A549 (cell line): ENCODE measurements around the gene DISC1.

Experiments
- CHD2 ChIP-seq: fragments of 150-350 bp; IDR thresholded peaks from 2 replicates; pipeline ENCODE4 v1.6.1; 2014; ENCODE audit warnings: low read length; ENCODE audit not compliant: partially characterized antibody
- E2F6 ChIP-seq: IDR thresholded peaks from 2 replicates; pipeline ENCODE4 v1.6.1; 2012; ENCODE audit warnings: low read depth, borderline replicate concordance
- EHMT2 ChIP-seq: fragments of 200-600 bp; sonication (generic); IDR thresholded peaks from 2 replicates; pipeline ENCODE4 v1.6.1; 2016; ENCODE audit warnings: antibody characterized with exemption, low read depth, mild to moderate bottlenecking, moderate library complexity
- HMGXB4 ChIP-seq: fragments of 250-450 bp; sonication (Bioruptor Pico); IDR thresholded peaks from 2 replicates; pipeline ENCODE4 v1.5.0; 2021; ENCODE audit warnings: mild to moderate bottlenecking, moderate library complexity, borderline replicate concordance
- JUNB ChIP-seq: fragments of >200 bp; sonication (Bioruptor Twin); formaldehyde crosslinking; IDR thresholded peaks from 2 replicates; pipeline ENCODE4 v1.6.1; 2016
- MAFK ChIP-seq: fragments of 450-650 bp; IDR thresholded peaks from 2 replicates; pipeline ENCODE4 v1.6.1; 2014; ENCODE audit not compliant: partially characterized antibody
- NFE2L2 ChIP-seq: fragments of 150-350 bp; conservative IDR thresholded peaks from 2 replicates; pipeline ENCODE4 v1.6.1; 2014; ENCODE audit warnings: low read length
- NPAS2 ChIP-seq: fragments of 250-450 bp; sonication (Bioruptor Pico); IDR thresholded peaks from 2 replicates; pipeline ENCODE4 v1.8.0; 2022; ENCODE audit warnings: mild to moderate bottlenecking, moderate library complexity, borderline replicate concordance
- POLR2AphosphoS2 ChIP-seq: conservative IDR thresholded peaks from 2 replicates; pipeline ENCODE4 v1.6.1; 2012; ENCODE audit warnings: low read length, improper control_type of control experiment, inconsistent platforms
- RCOR1 ChIP-seq: fragments of 150-350 bp; IDR thresholded peaks from 2 replicates; pipeline ENCODE4 v1.6.1; 2014; ENCODE audit warnings: antibody characterized with exemption, low read length, low read depth
- REST ChIP-seq: fragments of 200-600 bp; sonication (generic); IDR thresholded peaks from 2 replicates; pipeline ENCODE4 v1.6.1; 2016; ENCODE audit warnings: antibody characterized with exemption, mild to moderate bottlenecking, moderate library complexity
- SREBF2 ChIP-seq: fragments of 450-650 bp; IDR thresholded peaks from 2 replicates; pipeline ENCODE4 v1.6.1; 2014; ENCODE audit warnings: mild to moderate bottlenecking, moderate library complexity
- TF ChIP-seq, protein P1 (sequence below): fragments of >200 bp; sonication (Bioruptor Twin); formaldehyde crosslinking; IDR thresholded peaks from 3 replicates; pipeline ENCODE4 v1.5.1; 2016

DNA sequence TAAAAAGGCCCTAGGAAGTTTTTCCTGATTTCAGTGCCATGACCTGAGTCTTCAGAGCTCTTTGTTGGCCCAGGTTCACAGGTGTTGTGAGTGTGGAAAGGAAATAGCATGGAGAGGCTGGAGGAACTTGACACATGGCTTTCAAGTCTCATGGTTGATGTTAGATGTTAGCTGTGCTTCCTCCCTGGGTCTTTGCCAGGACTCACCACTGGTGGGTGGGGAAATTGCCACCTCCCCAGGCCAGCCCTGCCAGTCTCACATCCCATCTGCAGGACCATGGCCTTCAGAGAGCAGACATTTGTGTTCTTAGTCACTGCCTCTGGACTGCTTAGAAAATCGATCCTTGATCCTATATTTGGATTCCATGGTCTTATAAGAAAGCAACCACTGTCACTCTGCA is 383.2 kb downstream of the DISC1 start:
- TF ChIP-seq, protein P1, sequence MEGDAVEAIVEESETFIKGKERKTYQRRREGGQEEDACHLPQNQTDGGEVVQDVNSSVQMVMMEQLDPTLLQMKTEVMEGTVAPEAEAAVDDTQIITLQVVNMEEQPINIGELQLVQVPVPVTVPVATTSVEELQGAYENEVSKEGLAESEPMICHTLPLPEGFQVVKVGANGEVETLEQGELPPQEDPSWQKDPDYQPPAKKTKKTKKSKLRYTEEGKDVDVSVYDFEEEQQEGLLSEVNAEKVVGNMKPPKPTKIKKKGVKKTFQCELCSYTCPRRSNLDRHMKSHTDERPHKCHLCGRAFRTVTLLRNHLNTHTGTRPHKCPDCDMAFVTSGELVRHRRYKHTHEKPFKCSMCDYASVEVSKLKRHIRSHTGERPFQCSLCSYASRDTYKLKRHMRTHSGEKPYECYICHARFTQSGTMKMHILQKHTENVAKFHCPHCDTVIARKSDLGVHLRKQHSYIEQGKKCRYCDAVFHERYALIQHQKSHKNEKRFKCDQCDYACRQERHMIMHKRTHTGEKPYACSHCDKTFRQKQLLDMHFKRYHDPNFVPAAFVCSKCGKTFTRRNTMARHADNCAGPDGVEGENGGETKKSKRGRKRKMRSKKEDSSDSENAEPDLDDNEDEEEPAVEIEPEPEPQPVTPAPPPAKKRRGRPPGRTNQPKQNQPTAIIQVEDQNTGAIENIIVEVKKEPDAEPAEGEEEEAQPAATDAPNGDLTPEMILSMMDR: no peak
- TF ChIP-seq POLR2AphosphoS2 (no peak), EHMT2 (no peak), CHD2 (no peak), REST (no peak), JUNB (no peak), E2F6 (no peak), NPAS2 (CRISPR knock-in tag) (no peak), NFE2L2 (no peak), MAFK (no peak), RCOR1 (no peak), HMGXB4 (CRISPR knock-in tag) (no peak), SREBF2 (no peak)
